Progenitor cell of endocrine pancreas (in vitro differentiated cells): ENCODE data around the gene PRKCH. TPM values are rescaled to one million over a fixed set of nuclear protein-coding genes. Genes with fewer than 3 reads are reported as not detected.

Experiments used
- DNase-seq: peaks from one replicate; pipeline ENCODE4 v3.0.0; 2021; ENCODE audit warnings: low spot score; ENCODE audit not compliant: unreplicated experiment
- H3K27ac Mint-ChIP-seq: 2 replicates; pipeline ENCODE4 v1.8.0; 2021; ENCODE audit warnings: mild to moderate bottlenecking, moderate library complexity, mixed read lengths
- H3K27me3 Mint-ChIP-seq: 2 replicates; pipeline ENCODE4 v1.8.0; 2021; ENCODE audit warnings: mixed read lengths
- H3K36me3 Mint-ChIP-seq: 2 replicates; pipeline ENCODE4 v1.8.0; 2022; ENCODE audit warnings: mixed read lengths; ENCODE audit not compliant: insufficient read depth
- H3K4me1 Mint-ChIP-seq: 2 replicates; pipeline ENCODE4 v1.8.0; 2021; ENCODE audit warnings: low read depth, mixed read lengths
- H3K4me3 Mint-ChIP-seq: 2 replicates; pipeline ENCODE4 v1.8.0; 2021; ENCODE audit warnings: low read depth, mild to moderate bottlenecking, moderate library complexity, mixed read lengths
- H3K9me3 Mint-ChIP-seq: 2 replicates; pipeline ENCODE4 v1.8.0; 2021; ENCODE audit warnings: low read depth, mixed read lengths
- total RNA-seq: library from RNA; stranded (reverse); gene quantifications from 2 replicates; pipeline ENCODE4 v1.2.1, GENCODE V29; 2021
- TF ChIP-seq, protein P1 (sequence below): fragments of 200-600 bp; sonication (generic); IDR thresholded peaks from one replicate; pipeline ENCODE4 v1.5.0; 2021; ENCODE audit warnings: antibody characterized with exemption, mild to moderate bottlenecking; ENCODE audit not compliant: unreplicated experiment

Gene PRKCH
- total RNA-seq, 1 donor from 2014 or later, result 4.5 TPM

DNA sequence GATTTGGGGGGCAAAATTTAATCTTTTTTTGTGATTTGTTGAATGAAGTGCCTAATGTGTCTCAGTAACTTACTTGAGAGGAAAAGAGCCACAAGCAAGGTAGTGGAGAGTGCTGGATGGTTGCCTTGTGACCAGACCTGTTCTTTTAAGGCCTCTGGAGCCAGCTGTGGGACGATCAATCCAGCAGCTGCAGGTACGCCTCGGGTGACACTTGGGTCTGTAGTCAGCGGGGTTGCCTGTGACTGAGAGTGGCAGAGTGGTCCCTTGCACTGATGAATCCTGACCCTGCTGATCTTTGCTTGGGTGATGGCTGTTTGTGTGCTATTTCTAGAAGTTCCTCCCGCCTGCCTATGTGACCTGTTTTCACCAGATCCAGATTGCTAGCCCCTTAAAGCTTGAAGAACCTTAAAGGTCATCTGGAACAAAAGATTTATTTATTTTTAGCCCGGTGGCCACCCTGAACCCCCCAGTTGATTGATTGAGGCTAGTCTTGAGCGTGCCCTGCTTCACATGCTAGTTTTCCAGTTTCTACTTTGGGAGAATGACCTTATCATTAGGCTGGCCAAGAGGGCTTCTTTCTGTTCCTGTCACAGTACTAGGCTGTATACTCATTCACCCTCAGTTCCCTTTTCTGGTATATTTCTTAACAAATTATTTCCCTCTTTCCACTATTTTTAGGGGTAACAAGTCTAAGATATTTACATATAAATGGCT lies 23.2 kb downstream of the PRKCH start:
- no peak for DNase-seq
- peaks cover 9% of the 10 kb centered on the region for H3K4me1 Mint-ChIP-seq
- H3K27ac Mint-ChIP-seq, result no peak overlapping the region
- no peak overlapping the region for H3K4me3 Mint-ChIP-seq
- H3K36me3 Mint-ChIP-seq, result no peaks in the 10 kb centered on the region
- TF ChIP-seq, protein P1, sequence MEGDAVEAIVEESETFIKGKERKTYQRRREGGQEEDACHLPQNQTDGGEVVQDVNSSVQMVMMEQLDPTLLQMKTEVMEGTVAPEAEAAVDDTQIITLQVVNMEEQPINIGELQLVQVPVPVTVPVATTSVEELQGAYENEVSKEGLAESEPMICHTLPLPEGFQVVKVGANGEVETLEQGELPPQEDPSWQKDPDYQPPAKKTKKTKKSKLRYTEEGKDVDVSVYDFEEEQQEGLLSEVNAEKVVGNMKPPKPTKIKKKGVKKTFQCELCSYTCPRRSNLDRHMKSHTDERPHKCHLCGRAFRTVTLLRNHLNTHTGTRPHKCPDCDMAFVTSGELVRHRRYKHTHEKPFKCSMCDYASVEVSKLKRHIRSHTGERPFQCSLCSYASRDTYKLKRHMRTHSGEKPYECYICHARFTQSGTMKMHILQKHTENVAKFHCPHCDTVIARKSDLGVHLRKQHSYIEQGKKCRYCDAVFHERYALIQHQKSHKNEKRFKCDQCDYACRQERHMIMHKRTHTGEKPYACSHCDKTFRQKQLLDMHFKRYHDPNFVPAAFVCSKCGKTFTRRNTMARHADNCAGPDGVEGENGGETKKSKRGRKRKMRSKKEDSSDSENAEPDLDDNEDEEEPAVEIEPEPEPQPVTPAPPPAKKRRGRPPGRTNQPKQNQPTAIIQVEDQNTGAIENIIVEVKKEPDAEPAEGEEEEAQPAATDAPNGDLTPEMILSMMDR, result no peak
- H3K27me3 Mint-ChIP-seq, result peaks cover 3% of the 10 kb centered on the region
- H3K9me3 Mint-ChIP-seq, result no peaks in the 10 kb centered on the region

DNA sequence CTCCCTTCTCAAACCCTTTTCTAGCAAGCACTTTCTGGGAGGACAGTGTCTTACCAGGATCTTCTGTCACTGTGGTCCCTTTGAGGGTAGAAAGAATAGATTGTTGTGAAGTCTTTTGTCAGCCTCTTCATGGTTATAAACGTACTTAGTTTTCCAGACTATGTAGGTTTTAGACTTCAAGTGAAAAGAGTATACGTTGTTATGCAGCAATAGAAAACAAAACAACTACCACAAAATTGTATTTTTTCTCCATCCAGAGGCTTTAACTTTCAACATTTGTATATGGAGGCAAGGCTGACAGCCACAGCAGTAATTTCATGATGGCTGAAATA lies 23.7 kb downstream of the PRKCH start:
- TF ChIP-seq, protein P1, result no peak
- Mint-ChIP-seq H3K36me3 (no peaks in the 10 kb centered on the region), H3K27ac (no peak overlapping the region), H3K27me3 (peaks cover 3% of the 10 kb centered on the region), H3K9me3 (no peaks in the 10 kb centered on the region), H3K4me3 (no peak overlapping the region), H3K4me1 (peaks cover 9% of the 10 kb centered on the region)
- DNase-seq, result no peak

DNA sequence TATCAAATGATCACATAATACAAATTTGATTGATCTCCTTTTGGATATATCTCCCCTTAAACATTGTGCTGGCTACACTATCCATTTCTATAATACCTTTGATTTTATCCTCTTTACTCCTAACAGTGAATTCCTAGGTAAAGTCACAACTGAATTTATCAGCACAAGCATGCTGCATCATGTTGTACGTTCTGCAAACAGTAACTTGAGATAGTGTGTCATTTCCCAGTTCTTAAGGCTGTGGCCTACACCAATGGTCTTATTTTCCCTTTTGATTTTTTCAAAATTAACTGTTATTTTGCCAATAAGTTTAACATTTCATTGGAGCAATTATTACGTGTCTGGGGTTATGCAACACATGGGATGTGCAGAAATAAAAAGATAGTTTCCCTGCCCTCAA lies 24.8 kb downstream of the PRKCH start:
- H3K36me3 Mint-ChIP-seq, result no peaks in the 10 kb centered on the region

DNA sequence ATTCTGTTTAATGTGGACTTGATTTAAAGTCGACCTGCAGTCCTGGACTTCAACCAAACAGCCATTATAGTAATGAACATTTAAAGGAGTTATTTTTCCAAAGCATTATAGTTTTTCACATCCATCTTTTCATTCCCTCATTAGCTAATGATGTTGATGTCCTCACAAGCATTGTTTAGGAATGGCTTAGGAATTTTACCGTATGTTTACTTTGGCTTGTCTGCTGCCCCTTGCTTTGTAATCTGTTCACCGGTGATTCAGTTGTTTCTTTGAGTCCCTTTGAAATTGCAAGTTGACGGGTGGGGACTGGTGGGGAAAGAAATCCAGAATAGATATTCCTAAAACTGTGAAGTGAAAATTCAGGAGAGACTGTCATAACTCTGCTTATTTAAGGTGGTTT lies 25.4 kb downstream of the PRKCH start:
- no peak overlapping the region for H3K27ac Mint-ChIP-seq
- no peak for DNase-seq
- H3K36me3 Mint-ChIP-seq, result no peaks in the 10 kb centered on the region
- H3K4me1 Mint-ChIP-seq, result peaks cover 9% of the 10 kb centered on the region
- TF ChIP-seq, protein P1, result no peak
- peaks cover 3% of the 10 kb centered on the region for H3K27me3 Mint-ChIP-seq
- H3K9me3 Mint-ChIP-seq, result no peaks in the 10 kb centered on the region
- H3K4me3 Mint-ChIP-seq, result no peak overlapping the region

More for the DNA sequence above, 24.8 kb downstream of the PRKCH start:
- TF ChIP-seq, protein P1, result no peak
- Mint-ChIP-seq H3K9me3 (no peaks in the 10 kb centered on the region), H3K4me3 (no peak overlapping the region), H3K27me3 (peaks cover 3% of the 10 kb centered on the region), H3K4me1 (peaks cover 9% of the 10 kb centered on the region), H3K27ac (no peak overlapping the region)
- no peak for DNase-seq

DNA sequence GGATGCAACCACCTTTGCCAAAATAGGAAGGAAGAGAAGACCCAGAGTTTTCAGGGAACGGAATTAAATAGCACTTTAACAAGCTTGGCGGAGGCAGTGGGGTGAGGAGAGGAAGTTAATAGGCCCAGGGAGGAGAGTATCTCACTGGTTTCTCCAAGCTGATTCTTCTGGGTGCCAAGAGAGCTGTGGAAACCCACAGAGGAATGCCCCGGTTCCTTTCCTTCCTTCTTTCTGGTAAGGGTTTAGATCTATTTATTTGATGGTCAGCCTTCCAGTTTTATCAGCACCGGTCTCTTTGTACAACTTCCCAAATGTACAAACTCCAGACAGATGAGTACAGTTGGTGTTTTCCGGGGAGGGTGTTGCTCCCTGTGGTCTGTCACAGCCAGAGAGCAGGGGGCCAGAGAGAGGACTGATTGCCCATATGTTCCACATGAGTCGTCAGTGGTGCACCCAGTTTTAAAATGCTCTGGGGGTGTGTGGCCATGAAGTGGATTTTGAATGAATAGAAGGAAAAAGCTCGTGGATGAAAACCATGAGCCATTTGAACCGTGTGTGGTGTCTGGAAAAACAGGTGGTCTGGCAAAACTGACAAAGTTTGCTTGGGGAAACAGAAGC lies 26.6 kb downstream of the PRKCH start:
- TF ChIP-seq, protein P1, result no peak
- Mint-ChIP-seq H3K27me3 (peaks cover 3% of the 10 kb centered on the region), H3K9me3 (no peaks in the 10 kb centered on the region), H3K36me3 (no peaks in the 10 kb centered on the region), H3K27ac (no peak overlapping the region), H3K4me1 (peaks cover 9% of the 10 kb centered on the region), H3K4me3 (no peak overlapping the region)
- DNase-seq, result no peak
